Lower lobe of right lung (tissue), 2 donors: ENCODE results near the gene ZNF516. TPM values are rescaled to one million over a fixed set of nuclear protein-coding genes. Genes with fewer than 3 reads are reported as not detected.

Experiments
- ATAC-seq, 2 donors: fragments of 200-7000 bp; cut with Tn5 transposase; one replicate each; pipeline ENCODE4 v1.9.1; 2020 to 2022; ENCODE audit warnings: mild to moderate bottlenecking in 2 of 2, moderate library complexity in 2 of 2
- DNase-seq: peaks from one replicate; pipeline ENCODE4 v3.0.0-alpha.2; 2020
- H3K27ac ChIP-seq: fragments of 200-600 bp; one replicate; pipeline ENCODE4 v1.8.0; 2022
- H3K27me3 ChIP-seq: fragments of 200-600 bp; one replicate; pipeline ENCODE4 v1.8.0; 2022; ENCODE audit warnings: low read depth
- H3K36me3 ChIP-seq: fragments of 200-600 bp; one replicate; pipeline ENCODE4 v1.8.0; 2022; ENCODE audit warnings: mild to moderate bottlenecking
- H3K4me1 ChIP-seq: fragments of 200-600 bp; one replicate; pipeline ENCODE4 v1.8.0; 2022
- H3K4me3 ChIP-seq: fragments of 200-600 bp; one replicate; pipeline ENCODE4 v1.8.0; 2022; ENCODE audit warnings: mild to moderate bottlenecking
- H3K9me3 ChIP-seq: fragments of 200-600 bp; one replicate; pipeline ENCODE4 v1.8.0; 2022
- intact Hi-C: fragments of 100-400 bp; cut with DNase I; formaldehyde crosslinking; loops from one replicate; pipeline ENCODE4 v1.11.0; 2022
- total RNA-seq: library from RNA; stranded (reverse); fragmentation: NEBNext Ultra II Directional; extraction: Animal tissue kit (Norgen Biotek cat#: 25700); gene quantifications from one replicate; pipeline ENCODE4 v1.2.1, GENCODE V29; 2021
- TF ChIP-seq, protein P1 (sequence below): fragments of 200-600 bp; IDR thresholded peaks from one replicate; pipeline ENCODE4 v1.8.0; 2022; ENCODE audit warnings: antibody characterized with exemption, mild to moderate bottlenecking
- donor health status: DM: no; HTN: yes; CAD: no; lungs with severe emphysema.

Gene ZNF516
- total RNA-seq, 1 donor from 2014 or later, result 28.8 TPM

DNA sequence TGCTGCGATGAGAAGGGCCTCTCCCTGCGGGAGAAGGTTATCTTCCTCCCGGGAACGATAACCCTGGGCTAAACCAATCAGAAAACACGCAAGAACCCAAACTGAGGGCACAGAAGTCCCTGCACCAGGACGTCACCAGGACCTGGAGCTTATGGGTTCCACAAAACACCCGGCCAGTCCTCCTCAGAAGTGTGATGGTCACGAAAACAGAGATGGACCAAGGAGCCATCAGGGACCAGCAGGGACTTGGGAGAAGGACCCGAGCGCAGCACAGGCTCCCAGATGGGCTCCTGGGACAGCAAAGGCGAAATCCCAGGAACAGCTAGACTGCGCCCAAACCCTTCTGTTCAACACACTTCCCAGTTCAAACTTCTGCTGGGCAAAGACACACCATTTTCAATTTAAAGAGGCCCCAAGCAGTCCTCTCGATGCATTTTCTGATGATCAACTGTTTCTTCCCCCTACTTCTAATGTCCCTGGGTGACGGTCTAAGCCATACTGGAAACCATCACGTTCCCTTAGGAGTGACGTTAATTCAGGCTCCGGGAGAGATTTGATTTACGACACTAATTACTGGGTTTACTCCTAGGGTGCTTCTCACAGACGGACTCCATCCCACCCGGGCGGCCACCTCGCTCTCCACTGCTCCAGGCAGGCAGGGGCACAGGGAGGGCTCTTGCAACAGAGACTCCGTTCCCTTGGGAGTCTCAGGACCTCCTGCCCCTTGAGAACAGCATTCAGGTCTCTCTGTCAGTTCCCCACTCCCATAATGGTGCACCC, 29.2 kb downstream of the ZNF516 start:
- no peaks in the 10 kb centered on the region for H3K36me3 ChIP-seq
- no peaks in the 10 kb centered on the region for H3K27me3 ChIP-seq
- ATAC-seq (no peak), DNase-seq (no peak)
- H3K4me3 ChIP-seq, result no peak overlapping the region
- peaks cover 15% of the 10 kb centered on the region for H3K4me1 ChIP-seq
- intact Hi-C loops, result no loop called here
- H3K9me3 ChIP-seq, result no peaks in the 10 kb centered on the region
- TF ChIP-seq, protein P1, sequence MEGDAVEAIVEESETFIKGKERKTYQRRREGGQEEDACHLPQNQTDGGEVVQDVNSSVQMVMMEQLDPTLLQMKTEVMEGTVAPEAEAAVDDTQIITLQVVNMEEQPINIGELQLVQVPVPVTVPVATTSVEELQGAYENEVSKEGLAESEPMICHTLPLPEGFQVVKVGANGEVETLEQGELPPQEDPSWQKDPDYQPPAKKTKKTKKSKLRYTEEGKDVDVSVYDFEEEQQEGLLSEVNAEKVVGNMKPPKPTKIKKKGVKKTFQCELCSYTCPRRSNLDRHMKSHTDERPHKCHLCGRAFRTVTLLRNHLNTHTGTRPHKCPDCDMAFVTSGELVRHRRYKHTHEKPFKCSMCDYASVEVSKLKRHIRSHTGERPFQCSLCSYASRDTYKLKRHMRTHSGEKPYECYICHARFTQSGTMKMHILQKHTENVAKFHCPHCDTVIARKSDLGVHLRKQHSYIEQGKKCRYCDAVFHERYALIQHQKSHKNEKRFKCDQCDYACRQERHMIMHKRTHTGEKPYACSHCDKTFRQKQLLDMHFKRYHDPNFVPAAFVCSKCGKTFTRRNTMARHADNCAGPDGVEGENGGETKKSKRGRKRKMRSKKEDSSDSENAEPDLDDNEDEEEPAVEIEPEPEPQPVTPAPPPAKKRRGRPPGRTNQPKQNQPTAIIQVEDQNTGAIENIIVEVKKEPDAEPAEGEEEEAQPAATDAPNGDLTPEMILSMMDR, result no peak
- no peak overlapping the region for H3K27ac ChIP-seq

DNA sequence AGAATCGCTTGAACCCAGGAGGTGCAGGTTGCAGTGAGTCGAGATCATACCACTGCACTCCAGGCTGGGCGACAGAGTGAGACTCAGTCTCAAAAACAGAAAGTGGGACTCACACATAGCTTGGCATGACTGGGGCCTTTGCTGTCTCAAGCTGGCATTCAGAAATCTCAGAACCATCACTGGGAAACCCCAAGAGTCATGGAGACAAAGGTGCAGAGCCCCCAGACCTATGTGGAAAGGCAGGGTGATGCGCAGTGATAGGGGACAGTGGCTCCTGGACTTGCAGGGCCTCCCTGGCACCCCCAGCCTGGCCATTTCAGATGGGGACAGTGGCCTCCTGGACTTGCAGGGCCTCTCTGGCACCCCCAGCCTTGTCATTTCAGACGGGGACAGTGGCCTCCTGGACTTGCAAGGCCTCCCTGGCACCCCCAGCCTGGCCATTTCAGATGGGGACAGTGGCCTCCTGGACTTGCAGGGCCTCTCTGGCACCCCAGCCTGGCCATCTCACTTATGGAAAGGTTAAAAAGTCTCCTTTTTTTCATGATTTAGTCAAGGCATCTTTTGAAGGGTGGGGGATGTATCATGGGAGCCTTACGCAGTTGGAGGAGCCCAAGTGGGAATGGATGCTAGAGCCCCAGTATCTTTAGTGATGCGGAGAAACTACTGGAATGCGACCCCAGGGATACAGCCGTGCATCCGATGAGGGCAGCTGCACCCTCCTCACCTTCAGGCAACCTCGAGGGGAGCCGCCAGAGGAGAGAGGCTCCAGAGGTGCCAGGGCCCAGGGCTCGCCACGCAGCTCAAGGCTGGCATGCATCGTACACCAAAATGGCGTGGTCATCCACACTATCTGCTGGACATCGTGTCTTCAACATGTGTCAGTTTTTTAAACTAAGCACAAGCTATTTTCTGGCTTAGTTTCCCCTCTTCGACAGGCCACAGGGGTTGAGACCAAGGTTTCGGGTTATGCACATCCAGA, 30.5 kb downstream of the ZNF516 start:
- Histone ChIP-seq H3K4me1 (peaks cover 24% of the 10 kb centered on the region), H3K27ac (no peak overlapping the region)
- intact Hi-C loops, result no loop called here

DNA sequence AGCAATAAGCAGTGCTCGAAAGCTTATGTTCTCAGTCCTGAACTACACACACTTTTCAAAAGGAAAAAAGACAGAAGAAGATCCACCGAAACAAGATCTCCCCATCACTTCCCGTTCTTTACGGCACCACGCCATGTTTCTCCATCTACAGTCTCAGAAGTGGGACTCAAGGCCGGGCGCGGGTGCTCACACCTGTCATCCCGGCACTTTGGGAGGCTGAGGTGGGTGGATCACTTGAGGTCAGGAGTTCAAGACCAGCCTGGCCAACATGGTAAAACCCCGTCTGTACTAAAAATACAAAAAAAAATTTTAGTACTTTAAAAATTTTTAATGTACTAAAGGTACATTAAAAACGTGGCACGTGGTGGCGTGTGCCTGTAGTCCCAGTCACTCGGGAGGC, 31.2 kb downstream of the ZNF516 start:
- intact Hi-C loops, result no loop called here
- no peak for ATAC-seq
- DNase-seq, result no peak

More for the DNA sequence above, 30.5 kb downstream of the ZNF516 start:
- Histone ChIP-seq H3K27me3 (no peaks in the 10 kb centered on the region), H3K4me3 (no peak overlapping the region), H3K9me3 (no peaks in the 10 kb centered on the region), H3K36me3 (no peaks in the 10 kb centered on the region)
- ATAC-seq (no peak), DNase-seq (no peak)
- TF ChIP-seq, protein P1, result no peak

DNA sequence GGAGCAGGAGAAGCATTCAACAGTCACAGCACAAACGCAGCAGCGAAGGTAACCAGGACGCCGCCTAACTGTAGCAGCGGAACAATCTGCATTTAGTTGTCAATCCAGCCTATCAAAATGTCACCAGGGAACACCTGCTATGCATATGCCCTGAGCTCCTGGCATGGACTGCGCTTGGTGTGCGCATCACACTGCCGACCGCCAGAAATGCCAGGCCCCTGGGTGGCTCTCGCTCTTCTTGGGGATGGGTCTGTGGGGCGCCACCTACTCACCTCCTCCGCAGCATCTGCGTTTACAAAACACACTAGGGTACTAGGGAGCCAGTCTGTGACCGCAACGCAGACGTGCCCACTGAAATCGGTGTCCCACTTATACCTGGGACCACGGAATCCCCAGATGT, 31.7 kb downstream of the ZNF516 start:
- H3K4me3 ChIP-seq, result no peak overlapping the region
- H3K4me1 ChIP-seq, result peaks cover 21% of the 10 kb centered on the region
- TF ChIP-seq, protein P1, result no peak
- no peaks in the 10 kb centered on the region for H3K9me3 ChIP-seq
- no peak overlapping the region for H3K27ac ChIP-seq
- DNase-seq, result no peak
- ATAC-seq, result no peak
- H3K27me3 ChIP-seq, result no peaks in the 10 kb centered on the region
- H3K36me3 ChIP-seq, result no peaks in the 10 kb centered on the region
- intact Hi-C loops, result no loop called here

More for the DNA sequence above, 31.2 kb downstream of the ZNF516 start:
- H3K4me3 ChIP-seq, result no peak overlapping the region
- peaks cover 24% of the 10 kb centered on the region for H3K4me1 ChIP-seq
- TF ChIP-seq, protein P1, result no peak
- no peaks in the 10 kb centered on the region for H3K27me3 ChIP-seq
- no peaks in the 10 kb centered on the region for H3K9me3 ChIP-seq
- H3K27ac ChIP-seq, result no peak overlapping the region
- H3K36me3 ChIP-seq, result no peaks in the 10 kb centered on the region

DNA sequence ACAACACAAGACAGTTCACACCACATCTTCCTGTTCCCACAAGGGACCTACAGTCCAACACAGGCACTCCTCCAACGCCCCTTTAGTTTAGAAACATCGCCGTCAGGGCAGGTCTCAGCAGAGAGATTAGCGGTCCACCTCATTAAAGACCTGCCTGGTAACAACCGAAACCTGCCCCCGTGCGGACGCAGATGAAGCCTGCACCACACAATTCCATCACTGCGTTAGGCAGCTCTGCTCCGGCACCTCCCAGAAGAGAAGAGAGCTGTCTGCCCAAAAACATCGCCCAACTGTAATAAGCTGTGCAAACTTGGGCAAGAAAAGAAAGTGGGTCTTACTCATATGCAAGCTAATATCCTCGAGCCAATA, 32.7 kb downstream of the ZNF516 start:
- TF ChIP-seq, protein P1, result no peak
- Histone ChIP-seq H3K4me3 (no peak overlapping the region), H3K4me1 (peaks cover 11% of the 10 kb centered on the region), H3K27ac (no peak overlapping the region), H3K27me3 (no peaks in the 10 kb centered on the region), H3K9me3 (no peaks in the 10 kb centered on the region), H3K36me3 (no peaks in the 10 kb centered on the region)
- ATAC-seq, result no peak
- no peak for DNase-seq
- intact Hi-C loops, result no loop called here
